COLO829 (cell line): Measurements from ENCODE around the gene RXRA.

Experiments
- DNase-seq: peaks from one replicate; pipeline ENCODE4 v3.0.0; 2012; ENCODE audit warnings: low spot score

RXRA gene

GRCh38 chr9:134369416-134370212 lies 43.4 kb downstream of the RXRA start:
- no peak for DNase-seq

DNA sequence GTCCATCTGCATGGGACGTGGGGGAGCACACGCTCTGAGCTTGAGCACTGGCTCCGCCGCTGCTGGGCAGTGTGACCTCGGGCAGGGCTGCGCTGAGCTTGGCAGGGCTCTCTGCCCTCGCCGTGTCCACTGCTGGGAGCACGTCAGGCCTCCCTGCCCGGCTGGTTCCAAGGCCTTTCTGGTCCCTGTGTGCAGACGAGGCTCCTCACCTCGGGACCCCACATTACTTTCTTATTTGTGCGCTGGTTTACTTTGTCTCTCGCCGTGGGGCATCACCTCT lies 43.9 kb downstream of the RXRA start:
- no peak for DNase-seq

DNA sequence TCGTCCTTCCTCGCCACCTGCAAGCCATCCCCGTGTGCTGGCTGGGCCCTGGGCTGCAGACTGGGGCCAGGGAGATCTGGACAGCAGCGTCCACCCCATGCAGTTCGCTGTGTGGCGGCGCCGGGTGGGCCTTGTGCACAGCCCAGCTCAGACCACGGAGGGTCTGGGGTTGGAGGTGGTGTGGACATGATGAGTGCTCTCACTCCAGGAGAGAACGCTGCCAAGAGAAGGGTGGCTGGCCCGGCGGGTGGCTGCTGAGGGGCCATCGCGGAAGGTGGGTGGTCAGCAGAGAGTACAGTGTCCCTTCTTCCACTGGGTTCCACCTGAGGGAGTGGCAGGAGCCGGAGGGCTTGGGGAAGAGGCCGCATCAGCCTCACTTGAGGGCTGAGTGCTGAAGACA lies 44.4 kb downstream of the RXRA start:
- DNase-seq = no peak

GRCh38 chr9:134371731-134372130 lies 45.5 kb downstream of the RXRA start:
- no peak for DNase-seq

DNA sequence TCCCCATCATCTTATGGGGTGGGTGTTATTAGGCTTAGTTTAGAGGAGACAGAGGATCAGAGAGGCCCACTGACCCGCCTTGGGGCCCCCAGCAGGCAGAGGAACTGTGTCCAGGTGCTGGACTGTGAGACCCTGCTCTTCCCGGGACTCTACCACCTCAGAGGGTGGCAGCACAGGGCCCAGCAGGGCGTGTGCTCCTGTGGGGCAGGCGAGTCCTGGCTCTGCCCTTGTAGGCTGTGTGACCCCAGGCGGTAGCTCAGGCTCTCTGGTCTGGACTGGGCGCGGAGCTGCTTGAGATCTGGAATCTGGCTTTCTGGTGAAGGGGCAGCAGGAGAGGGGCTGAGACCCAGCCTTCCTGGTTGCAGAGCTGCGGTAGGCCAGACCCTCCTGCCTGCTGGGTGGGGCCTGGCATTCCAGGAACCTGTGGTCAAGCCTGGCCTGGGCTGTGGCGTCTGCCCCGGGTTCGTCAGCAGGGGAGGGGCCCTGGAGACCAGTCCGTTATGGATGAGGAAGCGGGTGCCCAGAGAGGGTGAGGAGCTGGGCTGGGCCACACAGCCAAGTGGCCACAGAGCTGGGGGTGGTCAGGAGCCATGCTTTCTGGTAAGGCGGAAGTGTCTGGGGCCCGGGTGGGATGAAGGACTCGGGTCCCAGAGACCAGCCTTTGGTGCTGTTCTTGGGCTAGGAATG lies 46.5 kb downstream of the RXRA start:
- no peak for DNase-seq

- DNase-seq = no peak
These were observed 47.0 kb downstream of the RXRA start for GRCh38 chr9:134373269-134373668.

DNA sequence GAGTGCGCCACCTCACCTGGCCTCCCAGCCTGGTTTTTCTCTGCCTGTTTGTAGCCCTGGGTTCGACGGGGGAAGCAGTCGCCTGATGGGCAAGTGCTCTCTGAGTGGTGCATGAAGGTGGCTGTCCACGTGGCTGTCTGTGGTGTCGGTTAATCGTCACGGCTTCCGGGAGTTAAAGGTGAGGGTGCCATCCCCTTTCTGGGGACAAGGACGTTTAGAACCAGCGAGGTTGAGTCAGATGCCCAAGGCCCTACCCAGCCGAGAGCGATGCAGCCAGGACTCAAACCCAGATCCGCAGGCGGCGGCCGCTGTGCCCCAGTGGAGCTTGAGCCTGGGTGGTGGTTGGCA lies 47.7 kb downstream of the RXRA start:
- no peak for DNase-seq

DNA sequence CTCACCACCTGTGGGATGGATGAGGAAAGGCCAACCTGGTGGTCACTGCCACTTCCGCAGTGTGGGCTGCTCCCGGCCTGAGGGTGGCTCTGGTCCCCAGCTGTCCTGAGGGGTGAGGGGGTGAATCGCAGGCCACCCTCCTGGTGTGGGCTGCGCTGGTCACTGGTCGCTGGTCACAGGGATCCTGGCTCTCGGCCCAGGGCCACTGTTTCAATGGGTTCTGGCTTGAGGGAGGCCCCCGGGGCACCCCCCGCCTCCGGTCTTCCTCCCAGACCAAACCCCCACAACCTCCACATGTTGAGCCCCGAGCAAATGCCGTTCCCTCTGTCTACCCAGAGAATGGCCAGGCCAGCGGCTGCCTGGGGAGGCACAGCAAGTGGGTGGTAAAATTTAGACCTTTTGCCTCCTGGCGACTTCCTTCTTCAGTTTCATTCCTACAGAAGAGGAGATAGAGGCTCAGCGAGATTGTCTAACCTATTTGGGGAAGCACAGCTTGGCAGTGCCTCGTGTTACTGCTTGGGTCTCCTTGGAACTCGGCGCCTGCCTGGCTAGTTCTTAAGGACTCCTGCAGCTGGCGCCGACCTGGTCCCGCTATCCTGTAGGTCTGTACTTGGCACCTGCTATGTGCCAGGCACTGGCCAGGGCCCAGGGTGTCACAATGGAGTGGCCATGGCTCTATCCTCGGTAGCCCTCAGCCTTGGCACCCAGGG lies 48.2 kb downstream of the RXRA start:
- DNase-seq = no peak

DNA sequence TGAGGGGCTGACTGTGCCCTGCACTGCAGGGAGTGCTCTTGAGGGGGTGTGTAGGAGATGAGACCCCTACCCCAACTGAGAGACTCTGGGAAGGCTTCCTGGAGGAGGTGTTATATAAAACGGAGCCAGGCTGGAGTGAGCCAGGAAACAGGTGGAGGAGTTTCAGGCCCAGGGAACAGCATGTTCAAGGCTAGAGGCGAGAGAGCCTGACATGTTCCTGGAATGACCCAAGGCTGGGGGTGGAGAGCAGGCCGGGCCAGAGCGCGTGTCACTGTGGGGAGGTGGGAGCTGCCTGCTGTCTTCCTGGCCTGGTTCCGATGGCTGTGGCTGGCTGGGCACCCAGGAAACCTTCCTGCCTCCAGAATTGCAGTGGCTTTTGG lies 48.7 kb downstream of the RXRA start:
- DNase-seq = no peak

DNA sequence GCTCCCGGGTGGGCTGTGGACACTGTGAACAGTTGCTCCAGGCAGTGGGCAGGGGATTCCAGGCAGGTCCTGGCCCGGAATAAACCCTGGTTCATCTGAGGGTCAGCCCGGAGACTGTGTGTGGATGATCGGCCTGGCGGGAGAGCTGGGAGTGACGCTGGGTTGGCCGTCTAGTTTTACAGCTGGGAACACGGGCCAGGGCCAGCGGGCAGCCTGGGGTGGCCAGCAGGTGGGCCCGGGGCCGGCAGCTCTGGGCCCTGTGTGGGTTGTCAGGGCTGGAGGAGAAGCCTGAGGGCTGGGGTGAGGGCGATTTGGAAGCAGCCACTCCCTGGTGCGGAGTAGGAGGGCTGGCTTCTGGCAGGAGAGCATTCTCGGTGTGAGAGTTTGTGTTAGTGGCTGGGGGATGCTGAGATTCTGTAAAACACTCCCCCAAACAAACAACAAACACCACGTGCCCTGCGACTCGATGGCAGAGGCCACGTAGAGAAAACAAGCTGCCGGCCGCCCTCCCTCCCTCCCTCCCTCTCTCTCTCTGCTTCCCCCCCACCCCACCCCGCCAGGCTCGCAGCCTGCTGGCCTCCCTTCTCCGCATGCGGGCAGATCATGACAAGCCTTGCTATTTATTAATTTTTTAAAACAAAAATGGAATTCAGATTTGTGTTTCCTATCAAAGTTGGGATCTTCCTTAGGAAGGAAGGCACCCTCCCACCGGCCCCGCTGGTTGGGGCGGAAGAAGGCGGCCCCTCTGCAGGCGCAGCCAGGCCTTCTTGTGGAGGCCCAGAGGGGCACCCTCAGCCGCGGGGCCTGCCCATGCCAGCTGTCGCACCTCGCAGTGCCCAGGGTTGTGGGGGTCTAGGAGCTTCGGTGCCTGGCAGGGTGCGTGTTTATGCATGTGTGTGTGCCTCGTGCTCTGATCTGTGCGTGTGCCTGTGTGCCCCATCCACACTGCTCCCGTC lies 49.5 kb downstream of the RXRA start:
- DNase-seq = no peak

DNA sequence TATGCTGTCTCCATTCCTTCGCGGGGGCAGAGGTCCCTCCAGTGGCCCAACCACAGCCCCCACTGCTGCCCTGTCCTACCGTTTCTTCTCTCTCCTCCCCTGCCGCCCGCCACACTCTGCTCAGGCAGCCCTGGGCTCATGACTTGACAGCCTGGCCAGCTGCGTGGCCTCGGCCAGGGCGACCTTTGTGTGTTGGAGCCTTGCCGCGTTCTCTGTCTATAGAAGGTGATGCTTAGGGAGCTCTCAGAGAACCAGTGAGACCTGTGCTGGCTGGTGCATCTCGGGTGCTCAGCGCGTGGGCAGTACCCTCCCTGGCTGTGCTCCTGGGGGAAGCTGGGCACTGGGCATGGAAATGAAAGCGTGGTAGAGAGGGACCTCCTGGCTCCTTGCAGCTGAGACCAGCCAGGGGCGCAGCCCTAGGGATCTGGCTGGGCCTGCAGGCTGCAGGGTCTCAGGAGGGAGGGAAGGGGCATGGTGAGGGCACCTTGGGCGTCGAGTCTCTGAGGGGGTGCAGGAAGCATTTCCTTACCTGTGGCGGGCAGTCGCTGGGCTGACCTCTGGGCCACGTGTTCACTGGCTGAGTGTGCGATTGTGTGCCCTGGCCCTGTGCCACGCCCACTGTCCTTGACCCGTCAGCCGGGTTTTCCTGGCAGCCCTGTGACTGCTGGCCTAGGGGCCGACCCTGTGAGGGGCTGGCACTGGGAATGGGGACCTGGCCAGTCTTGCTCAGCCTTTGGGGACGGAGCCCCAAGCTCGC lies 50.3 kb downstream of the RXRA start:
- no peak for DNase-seq

- DNase-seq = no peak
These were observed 50.9 kb downstream of the RXRA start for GRCh38 chr9:134377143-134377484.

GRCh38 chr9:134377976-134378375 lies 51.7 kb downstream of the RXRA start:
- DNase-seq = no peak

- no peak for DNase-seq
These were observed 52.7 kb downstream of the RXRA start for GRCh38 chr9:134378901-134379338.

DNA sequence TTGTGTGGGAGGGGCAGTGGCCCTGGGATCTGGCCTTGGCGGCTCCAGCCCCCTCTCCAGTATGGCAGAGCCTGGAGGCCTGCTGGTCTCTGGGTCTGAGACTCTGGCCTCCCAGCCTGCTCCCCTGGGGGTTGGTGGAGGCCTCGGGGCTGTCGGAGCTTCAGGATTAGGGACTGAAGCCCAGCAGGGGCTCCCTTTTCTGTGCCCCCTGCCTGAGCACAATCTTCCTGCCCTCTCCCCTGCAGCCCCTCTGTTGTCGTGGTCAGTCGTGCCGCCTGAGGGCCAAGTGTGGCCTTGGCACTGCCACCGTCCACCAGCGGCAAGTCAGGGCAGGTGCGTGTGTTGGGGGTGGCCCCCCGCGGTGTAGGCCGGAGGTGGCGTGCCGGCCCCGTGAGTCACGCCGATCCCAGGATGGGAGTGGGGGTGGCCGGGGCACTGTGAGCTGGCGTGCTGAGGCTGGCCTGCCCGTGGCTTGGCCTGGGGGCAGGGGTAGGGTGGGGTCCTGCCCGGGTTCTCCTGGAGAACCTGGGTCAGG lies 53.6 kb downstream of the RXRA start:
- DNase-seq = no peak

- DNase-seq = no peak
These were observed 54.5 kb downstream of the RXRA start for GRCh38 chr9:134380542-134381271.

DNA sequence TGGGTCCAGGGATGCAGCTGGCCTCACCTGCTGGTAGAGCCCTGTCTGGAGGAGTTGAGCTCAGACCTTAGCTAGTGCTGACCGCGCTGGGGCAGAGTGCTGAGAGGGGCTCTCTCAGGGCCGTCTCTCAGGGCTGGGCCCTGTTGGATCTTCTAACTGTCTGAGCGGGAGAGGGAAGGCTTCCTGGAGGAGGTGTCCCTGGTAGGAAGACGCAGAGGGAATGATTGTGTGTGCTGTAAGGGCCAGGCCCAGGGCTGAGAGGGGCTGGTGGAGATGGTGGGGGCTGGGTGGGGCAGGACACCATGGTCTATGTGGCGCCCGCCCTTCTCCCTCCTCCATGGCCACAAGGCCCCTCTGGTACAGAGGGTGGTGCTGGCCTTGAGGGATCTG lies 55.0 kb downstream of the RXRA start:
- no peak for DNase-seq

DNA sequence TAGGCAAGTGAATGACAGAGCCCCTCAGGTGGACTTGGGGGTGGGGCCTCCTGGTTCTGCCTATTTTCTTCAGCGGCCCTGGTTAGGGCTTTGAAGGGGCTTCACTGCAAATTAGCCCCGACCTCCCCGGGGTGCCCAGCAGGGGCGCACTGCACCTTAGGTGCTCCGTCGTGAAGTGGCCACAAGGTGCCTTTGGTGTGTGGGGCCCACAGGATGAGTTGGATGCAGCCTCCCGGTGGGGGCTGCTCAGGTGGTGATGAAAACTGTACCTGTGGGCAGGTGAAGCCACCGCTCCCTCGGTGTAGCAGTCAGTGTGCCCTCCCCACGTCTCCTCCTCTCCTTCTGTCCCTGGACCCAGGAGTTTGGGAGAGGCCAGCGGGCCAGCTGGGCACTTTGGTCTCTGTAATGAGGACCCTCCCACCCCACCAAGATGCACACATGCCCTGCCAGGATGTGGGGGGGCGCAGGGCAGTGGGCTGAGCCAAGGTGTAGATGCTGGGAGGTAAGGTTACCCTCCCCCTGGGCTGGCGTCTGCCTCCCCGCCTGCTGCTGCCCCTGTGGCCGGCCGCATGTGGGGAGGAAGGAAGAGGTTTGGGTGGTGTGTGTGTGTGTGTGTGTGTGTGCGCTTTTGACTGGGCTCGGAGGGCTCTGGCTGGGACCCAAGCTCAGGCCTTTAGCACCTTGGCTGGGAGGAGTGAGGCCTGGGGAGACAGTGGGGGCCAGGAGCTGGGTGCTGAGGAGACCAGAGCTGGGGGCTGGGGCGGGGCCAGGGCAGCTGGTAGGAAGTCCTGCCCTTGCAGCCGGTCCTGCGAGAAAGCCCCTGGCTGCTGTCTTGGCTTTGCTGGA lies 55.6 kb downstream of the RXRA start:
- no peak for DNase-seq

DNA sequence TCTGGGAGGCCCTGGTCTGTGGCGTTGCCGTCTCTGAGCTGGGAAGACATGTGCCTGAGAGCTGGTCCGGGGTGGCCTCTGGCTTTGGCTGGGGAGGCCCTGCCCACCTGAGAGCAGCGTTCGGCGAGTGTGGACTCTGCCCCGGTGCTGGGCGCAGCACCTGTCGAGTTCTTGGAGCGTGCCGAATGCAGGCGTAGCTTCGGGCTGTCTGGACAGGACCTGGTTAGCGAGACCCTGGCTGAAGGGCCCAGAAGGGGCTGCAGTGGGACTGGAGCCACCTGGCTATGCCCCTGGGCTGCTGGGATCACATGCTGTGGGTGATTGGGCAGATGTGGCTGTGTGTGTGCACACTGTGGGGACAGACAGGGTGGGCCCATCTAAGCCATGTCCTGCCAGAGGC lies 56.5 kb downstream of the RXRA start:
- DNase-seq = no peak

DNA sequence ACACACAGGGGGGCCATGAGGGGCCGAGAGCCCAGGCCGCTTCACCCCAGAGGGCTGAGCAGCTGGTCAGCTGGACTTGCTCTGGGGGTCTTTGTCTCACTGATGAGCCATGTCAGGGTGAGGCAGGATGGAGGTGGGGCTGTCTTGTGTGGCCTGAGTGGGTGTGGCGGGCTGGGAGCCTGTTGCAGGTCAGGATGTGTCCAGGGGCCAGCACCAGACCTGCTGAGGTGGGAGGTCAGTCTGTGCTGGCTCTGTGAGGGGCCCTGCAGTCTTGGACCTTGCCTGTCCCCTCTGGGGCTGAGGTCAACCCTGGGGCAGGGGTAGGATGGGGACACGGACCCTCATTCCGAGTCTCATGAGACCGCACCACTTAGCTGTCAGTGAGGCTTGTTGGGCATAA lies 56.9 kb downstream of the RXRA start:
- no peak for DNase-seq
